Keratinocyte (primary cell): Measurements from ENCODE around the gene GPC5.

ENCODE experiments used
- CTCF ChIP-seq, 3 experiments: IDR thresholded peaks in 1 of 3; conservative IDR thresholded peaks in 1 of 3; optimal IDR thresholded peaks in 1 of 3; 2 replicates in 2 of 3; 3 replicates in 1 of 3; pipeline versions ENCODE3 to v1.5.1; 2011; ENCODE audit warnings: low read length in 3 of 3, mild to moderate bottlenecking in 3 of 3, moderate library complexity in 2 of 3, control low read depth in 1 of 3, inconsistent platforms in 1 of 3; ENCODE audit not compliant: insufficient read depth in 2 of 3; ENCODE audit errors: extremely low read depth in 1 of 3
- EZH2 ChIP-seq: IDR thresholded peaks from one replicate; pipeline ENCODE4 v1.6.1; 2012; ENCODE audit warnings: inconsistent platforms, mild to moderate bottlenecking, low read length, moderate library complexity

- TF ChIP-seq CTCF (optimal IDR thresholded peaks at IDR 0.05 in 1 of 3, IDR thresholded peaks at IDR 0.05 in 1 of 3, conservative IDR thresholded peaks at IDR 0.05 in 1 of 3; ENCODE audit: extremely low read depth in 1 of 3, insufficient read depth in 2 of 3, low read length in 3 of 3) (no peak), EZH2 (no peak)
Measured at GRCh38 chr13:92721620-92722019, 1323.2 kb downstream of the GPC5 start.
